Lower lobe of right lung (tissue), 2 donors: ENCODE data around the gene SCAMP2. TPM values are rescaled to one million over a fixed set of nuclear protein-coding genes. Genes with fewer than 3 reads are reported as not detected.
A peak's percentile ranks its signal among the peaks of the same experiment; 100 is the strongest.

Experiments used
- ATAC-seq, 2 donors: fragments of 200-7000 bp; cut with Tn5 transposase; one replicate each; pipeline ENCODE4 v1.9.1; 2020 to 2022; ENCODE audit warnings: mild to moderate bottlenecking in 2 of 2, moderate library complexity in 2 of 2
- DNase-seq: peaks from one replicate; pipeline ENCODE4 v3.0.0-alpha.2; 2020
- H3K27ac ChIP-seq: fragments of 200-600 bp; one replicate; pipeline ENCODE4 v1.8.0; 2022
- H3K27me3 ChIP-seq: fragments of 200-600 bp; one replicate; pipeline ENCODE4 v1.8.0; 2022; ENCODE audit warnings: low read depth
- H3K36me3 ChIP-seq: fragments of 200-600 bp; one replicate; pipeline ENCODE4 v1.8.0; 2022; ENCODE audit warnings: mild to moderate bottlenecking
- H3K4me1 ChIP-seq: fragments of 200-600 bp; one replicate; pipeline ENCODE4 v1.8.0; 2022
- H3K4me3 ChIP-seq: fragments of 200-600 bp; one replicate; pipeline ENCODE4 v1.8.0; 2022; ENCODE audit warnings: mild to moderate bottlenecking
- H3K9me3 ChIP-seq: fragments of 200-600 bp; one replicate; pipeline ENCODE4 v1.8.0; 2022
- intact Hi-C: fragments of 100-400 bp; cut with DNase I; formaldehyde crosslinking; loops from one replicate; pipeline ENCODE4 v1.11.0; 2022
- total RNA-seq: library from RNA; stranded (reverse); fragmentation: NEBNext Ultra II Directional; extraction: Animal tissue kit (Norgen Biotek cat#: 25700); gene quantifications from one replicate; pipeline ENCODE4 v1.2.1, GENCODE V29; 2021
- TF ChIP-seq, protein P1 (sequence below): fragments of 200-600 bp; IDR thresholded peaks from one replicate; pipeline ENCODE4 v1.8.0; 2022; ENCODE audit warnings: antibody characterized with exemption, mild to moderate bottlenecking
- donor health status: DM: no; HTN: yes; CAD: no; lungs with severe emphysema.

Gene SCAMP2
- total RNA-seq, 1 donor from 2014 or later, result 122 TPM

- Histone ChIP-seq H3K4me1 (peaks cover 31% of the 10 kb centered on the region), H3K36me3 (peaks cover 26% of the 10 kb centered on the region), H3K4me3 (peak overlapping the region; percentile 98), H3K9me3 (no peaks in the 10 kb centered on the region), H3K27ac (peak overlapping the region; percentile 95), H3K27me3 (no peaks in the 10 kb centered on the region)
- DNase-seq (no peak), ATAC-seq (peak; percentile 7 to 45)
- intact Hi-C loops, result no loop called here
- TF ChIP-seq, protein P1, sequence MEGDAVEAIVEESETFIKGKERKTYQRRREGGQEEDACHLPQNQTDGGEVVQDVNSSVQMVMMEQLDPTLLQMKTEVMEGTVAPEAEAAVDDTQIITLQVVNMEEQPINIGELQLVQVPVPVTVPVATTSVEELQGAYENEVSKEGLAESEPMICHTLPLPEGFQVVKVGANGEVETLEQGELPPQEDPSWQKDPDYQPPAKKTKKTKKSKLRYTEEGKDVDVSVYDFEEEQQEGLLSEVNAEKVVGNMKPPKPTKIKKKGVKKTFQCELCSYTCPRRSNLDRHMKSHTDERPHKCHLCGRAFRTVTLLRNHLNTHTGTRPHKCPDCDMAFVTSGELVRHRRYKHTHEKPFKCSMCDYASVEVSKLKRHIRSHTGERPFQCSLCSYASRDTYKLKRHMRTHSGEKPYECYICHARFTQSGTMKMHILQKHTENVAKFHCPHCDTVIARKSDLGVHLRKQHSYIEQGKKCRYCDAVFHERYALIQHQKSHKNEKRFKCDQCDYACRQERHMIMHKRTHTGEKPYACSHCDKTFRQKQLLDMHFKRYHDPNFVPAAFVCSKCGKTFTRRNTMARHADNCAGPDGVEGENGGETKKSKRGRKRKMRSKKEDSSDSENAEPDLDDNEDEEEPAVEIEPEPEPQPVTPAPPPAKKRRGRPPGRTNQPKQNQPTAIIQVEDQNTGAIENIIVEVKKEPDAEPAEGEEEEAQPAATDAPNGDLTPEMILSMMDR, result no peak
These were observed 34.2 kb upstream of the SCAMP2 start for GRCh38 chr15:74907163-74907870.

GRCh38 chr15:74906450-74907162, 33.4 kb upstream of the SCAMP2 start, which contains the start of gene FAM219B:
Gene FAM219B, minus strand, starts transcription at chr15:74906851. Its CDS starts 51 bp downstream, at chr15:74906800.
- H3K4me3 ChIP-seq, result peak within 1 kb of the TSS; percentile 98
- no peaks in the 10 kb centered on the region for H3K27me3 ChIP-seq
- H3K27ac ChIP-seq, result peak within 1 kb of the TSS; percentile 95
- DNase-seq (peak; percentile 97), ATAC-seq (peak; percentile 97 to 99)
- TF ChIP-seq, protein P1, result no peak
- peaks cover 39% of the 10 kb centered on the region for H3K4me1 ChIP-seq
- intact Hi-C loops, result no loop called here
- H3K36me3 ChIP-seq, result peaks cover 33% of the 10 kb centered on the region
- no peaks in the 10 kb centered on the region for H3K9me3 ChIP-seq

GRCh38 chr15:74906067-74906449, 32.9 kb upstream of the SCAMP2 start:
- peaks cover 44% of the 10 kb centered on the region for H3K4me1 ChIP-seq
- H3K4me3 ChIP-seq, result peak overlapping the region; percentile 98
- intact Hi-C loops, result no loop called here
- DNase-seq (peak; percentile 61), ATAC-seq (peak; percentile 46 to 61)
- no peaks in the 10 kb centered on the region for H3K9me3 ChIP-seq
- H3K27ac ChIP-seq, result peak overlapping the region; percentile 95
- no peaks in the 10 kb centered on the region for H3K27me3 ChIP-seq
- peaks cover 38% of the 10 kb centered on the region for H3K36me3 ChIP-seq
- TF ChIP-seq, protein P1, result no peak

DNA sequence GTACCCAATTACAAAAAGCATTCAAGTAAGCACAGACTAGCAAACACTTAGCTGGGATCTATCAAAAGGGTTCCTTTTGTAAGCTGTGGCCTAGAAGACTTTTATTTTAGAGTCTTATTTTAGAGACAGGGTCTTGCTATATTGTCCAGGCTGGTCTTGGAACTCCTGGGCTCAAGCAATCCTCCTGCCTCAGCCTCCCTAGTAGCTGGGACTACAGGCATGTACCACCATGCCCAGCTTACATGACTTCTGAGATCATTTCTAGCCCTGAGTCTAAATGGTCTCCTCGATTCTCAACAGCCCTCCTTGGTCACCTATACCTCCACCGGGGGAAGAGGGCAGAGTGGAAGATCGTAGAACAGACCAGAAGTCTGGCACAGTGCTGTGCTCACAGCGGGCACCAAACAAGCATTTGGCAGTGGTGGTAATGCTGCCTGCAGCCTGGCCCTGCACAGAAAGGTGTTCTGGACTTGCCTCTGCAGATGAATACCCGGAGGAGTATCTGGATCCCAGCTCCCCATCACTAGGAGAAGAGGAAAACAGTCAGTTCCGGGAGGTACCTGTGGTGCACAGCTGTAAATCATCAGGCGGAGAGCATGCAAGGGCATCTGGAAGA, 31.1 kb upstream of the SCAMP2 start:
- peaks cover 44% of the 10 kb centered on the region for H3K4me1 ChIP-seq
- H3K36me3 ChIP-seq, result peaks cover 56% of the 10 kb centered on the region
- H3K27me3 ChIP-seq, result no peaks in the 10 kb centered on the region
- H3K4me3 ChIP-seq, result no peak overlapping the region
- TF ChIP-seq, protein P1, result no peak
- H3K27ac ChIP-seq, result no peak overlapping the region
- ATAC-seq, result no peak
- intact Hi-C loops, result no loop called here
- DNase-seq, result no peak
- H3K9me3 ChIP-seq, result no peaks in the 10 kb centered on the region

DNA sequence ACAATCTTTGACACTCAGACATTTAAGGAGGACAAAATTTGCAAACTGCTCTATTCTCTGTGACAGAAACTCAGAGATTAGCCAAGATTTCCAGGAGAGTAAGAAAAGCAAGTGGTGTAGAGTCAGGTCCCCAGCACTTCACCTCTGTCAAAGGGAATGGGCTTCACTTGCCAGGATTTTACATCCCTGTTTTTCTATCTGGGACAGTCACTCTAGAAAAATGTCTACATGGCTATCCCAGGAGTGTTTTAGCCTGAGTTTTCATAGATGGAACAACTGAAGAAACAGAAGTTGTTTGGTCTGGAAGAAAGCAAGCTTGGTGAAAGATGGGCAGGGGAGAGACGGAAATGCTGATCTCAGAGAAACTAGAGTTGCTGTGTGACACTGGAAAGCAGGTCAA, 30.5 kb upstream of the SCAMP2 start:
- H3K4me3 ChIP-seq, result no peak overlapping the region
- DNase-seq, result no peak
- H3K27me3 ChIP-seq, result no peaks in the 10 kb centered on the region
- H3K4me1 ChIP-seq, result peaks cover 44% of the 10 kb centered on the region
- H3K27ac ChIP-seq, result no peak overlapping the region
- intact Hi-C loops, result no loop called here
- peaks cover 60% of the 10 kb centered on the region for H3K36me3 ChIP-seq
- no peak for ATAC-seq
- no peaks in the 10 kb centered on the region for H3K9me3 ChIP-seq
- TF ChIP-seq, protein P1, result no peak
